CD14-positive monocyte (primary cell): ENCODE data around the gene KLHL10. TPM values are rescaled to one million over a fixed set of nuclear protein-coding genes. Genes with fewer than 3 reads are reported as not detected.
A peak's percentile ranks its signal among the peaks of the same experiment; 100 is the strongest.

Experiments
- DNase-seq, 3 donors: peaks; one replicate each; pipeline ENCODE4 v3.0.0-alpha.2; 2011 to 2022
- H2AFZ ChIP-seq: 2 replicates; pipeline ENCODE4 v1.6.0; 2012; ENCODE audit warnings: mild to moderate bottlenecking, low read depth, low read length, inconsistent platforms; ENCODE audit not compliant: insufficient read depth, poor library complexity, severe bottlenecking
- H3K27ac ChIP-seq, 2 donors: 1 replicate in 1 of 2; 2 replicates in 1 of 2; pipeline ENCODE4 v1.5.1; 2012 to 2013; ENCODE audit warnings: low read length in 2 of 2, control low read depth in 1 of 2, inconsistent platforms in 1 of 2, low read depth in 1 of 2, mild to moderate bottlenecking in 1 of 2
- H3K27me3 ChIP-seq, 2 donors: one replicate each; pipeline versions ENCODE4 v1.6.0 to v1.6.1; 2011 to 2013; ENCODE audit warnings: low read length in 2 of 2; ENCODE audit not compliant: control insufficient read depth in 2 of 2, insufficient read depth in 2 of 2
- H3K36me3 ChIP-seq, 2 donors: replicated peaks in 1 of 2; 1 replicate in 1 of 2; 2 replicates in 1 of 2; pipeline versions ENCODE4 v1.5.1 to v1.6.1; 2012 to 2013; ENCODE audit warnings: low read length in 2 of 2, control low read depth in 1 of 2, inconsistent platforms in 1 of 2, mild to moderate bottlenecking in 1 of 2; ENCODE audit not compliant: insufficient read depth in 2 of 2, control insufficient read depth in 1 of 2
- H3K4me1 ChIP-seq, 2 donors: 1 replicate in 1 of 2; 2 replicates in 1 of 2; pipeline versions ENCODE4 v1.5.1 to v1.6.1; 2012 to 2013; ENCODE audit warnings: low read length in 2 of 2, control low read depth in 1 of 2, inconsistent platforms in 1 of 2, mild to moderate bottlenecking in 1 of 2, moderate library complexity in 1 of 2; ENCODE audit not compliant: insufficient read depth in 2 of 2, control insufficient read depth in 1 of 2
- H3K4me2 ChIP-seq: replicated peaks from 2 replicates; pipeline ENCODE3; 2012; ENCODE audit warnings: low read length, moderate library complexity, mild to moderate bottlenecking; ENCODE audit not compliant: poor library complexity, severe bottlenecking; ENCODE audit errors: extremely low read depth
- H3K4me3 ChIP-seq, 3 experiments: fragments of 200-600 bp in 1 of 3; sonication (generic) in 1 of 3; replicated peaks in 1 of 3; 1 replicate in 2 of 3; 2 replicates in 1 of 3; pipeline ENCODE4 v1.5.1; 2011 to 2013; ENCODE audit warnings: low read length in 3 of 3, mild to moderate bottlenecking in 3 of 3, control low read depth in 2 of 3, low read depth in 2 of 3, inconsistent platforms in 1 of 3, moderate library complexity in 1 of 3
- H3K79me2 ChIP-seq: 2 replicates; pipeline ENCODE4 v1.6.0; 2012; ENCODE audit warnings: mild to moderate bottlenecking, control low read depth, inconsistent platforms, low read length, moderate library complexity; ENCODE audit not compliant: insufficient read depth
- H3K9ac ChIP-seq: 2 replicates; pipeline ENCODE4 v1.6.0; 2017; ENCODE audit warnings: low read length, mild to moderate bottlenecking; ENCODE audit not compliant: insufficient read depth, poor library complexity, severe bottlenecking
- H3K9me3 ChIP-seq, 2 donors: replicated peaks in 1 of 2; 1 replicate in 1 of 2; 2 replicates in 1 of 2; pipeline versions ENCODE4 v1.5.1 to v1.6.1; 2012 to 2013; ENCODE audit warnings: low read length in 2 of 2, control low read depth in 1 of 2; ENCODE audit not compliant: control insufficient read depth in 1 of 2, insufficient read depth in 1 of 2
- H4K20me1 ChIP-seq: 2 replicates; pipeline ENCODE4 v1.6.0; 2012; ENCODE audit warnings: mild to moderate bottlenecking, low read length, control low read depth, moderate library complexity; ENCODE audit not compliant: insufficient read depth
- H3K27ac Mint-ChIP-seq, 7 donors: one replicate each; pipeline ENCODE4 v1.8.0; 2020; ENCODE audit warnings: mild to moderate bottlenecking in 7 of 7, mixed read lengths in 7 of 7, moderate library complexity in 6 of 7, inconsistent platforms in 2 of 7
- H3K27me3 Mint-ChIP-seq, 3 donors: one replicate each; pipeline ENCODE4 v1.8.0; 2021 to 2022; ENCODE audit warnings: low read depth in 3 of 3, mild to moderate bottlenecking in 3 of 3, mixed read lengths in 3 of 3, moderate library complexity in 3 of 3, inconsistent platforms in 1 of 3
- H3K36me3 Mint-ChIP-seq, 2 donors: one replicate each; pipeline ENCODE4 v1.8.0; 2020; ENCODE audit warnings: mixed read lengths in 2 of 2, inconsistent platforms in 1 of 2, mild to moderate bottlenecking in 1 of 2
- H3K4me1 Mint-ChIP-seq: one replicate; pipeline ENCODE4 v1.8.0; 2020; ENCODE audit warnings: mild to moderate bottlenecking, mixed read lengths
- H3K4me3 Mint-ChIP-seq, 2 donors: one replicate each; pipeline ENCODE4 v1.8.0; 2020; ENCODE audit warnings: mild to moderate bottlenecking in 2 of 2, mixed read lengths in 2 of 2, moderate library complexity in 1 of 2
- H3K9me3 Mint-ChIP-seq, 7 donors: one replicate each; pipeline ENCODE4 v1.8.0; 2020 to 2022; ENCODE audit warnings: mixed read lengths in 7 of 7, mild to moderate bottlenecking in 6 of 7, moderate library complexity in 6 of 7, inconsistent platforms in 2 of 7
- WGBS: methylation state at CpG from one replicate; pipeline ENCODE4 v1.1.5; 2013; ENCODE audit warnings: missing lambda C conversion rate; ENCODE audit not compliant: insufficient coverage; 5-methylcytosine and 5-hydroxymethylcytosine counted together
- intact Hi-C, 2 donors: fragments of 100-400 bp; cut with micrococcal nuclease; formaldehyde crosslinking; loops; one replicate each; pipeline versions ENCODE4 v1.15.0 to v1.15.1; 2023
- polyA plus RNA-seq, 3 donors: library from polyadenylated mRNA; depleted of rRNA in 1 of 3; unstranded in 2 of 3; stranded (reverse) in 1 of 3; fragments of 300-500 nt in 2 of 3; fragments of >200 nt in 1 of 3; fragmentation: Illumina TruSeq in 2 of 3; gene quantifications; 1 replicate in 2 of 3; 2 replicates in 1 of 3; pipeline ENCODE4 v1.2.3, GENCODE V29; 2012 to 2021
- TF ChIP-seq, protein P1 (sequence below): fragments of 200-600 bp; IDR thresholded peaks from one replicate; pipeline ENCODE4 v1.8.0; 2022; ENCODE audit warnings: antibody characterized with exemption, mild to moderate bottlenecking

Gene KLHL10
- polyA plus RNA-seq, 3 donors = 0.15 TPM; not detected in 2

DNA sequence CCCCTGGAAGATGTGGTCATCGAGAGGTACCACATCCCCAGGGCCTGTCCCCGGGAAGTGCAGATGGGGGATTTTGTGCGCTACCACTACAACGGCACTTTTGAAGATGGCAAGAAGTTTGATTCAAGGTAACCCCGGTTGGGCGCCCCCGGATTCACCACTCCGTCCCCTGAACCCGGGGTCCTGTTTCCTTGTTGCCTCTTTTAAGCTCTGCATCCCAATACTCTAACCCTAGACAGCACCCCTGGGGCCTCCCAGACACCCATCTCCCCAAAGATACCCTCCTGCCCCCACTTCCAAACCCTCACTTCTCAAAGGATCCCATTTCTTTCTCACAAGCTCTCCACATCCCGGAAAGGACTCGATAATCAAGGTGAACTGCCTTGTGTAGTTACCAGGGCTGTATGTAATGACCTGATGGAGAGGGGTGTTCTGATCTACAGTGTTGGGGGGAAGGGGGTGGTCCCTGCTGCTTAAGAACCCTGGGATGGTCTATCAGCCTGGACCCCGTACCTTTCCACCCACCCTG, 24.4 kb upstream of the KLHL10 start:
- H3K4me1 ChIP-seq = peaks cover 16 to 24% of the 10 kb centered on the region in 2 donors
- no peaks in the 10 kb centered on the region for H3K9me3 ChIP-seq
- peaks cover 9 to 46% of the 10 kb centered on the region in 2 donors for H3K27me3 ChIP-seq
- no peaks in the 10 kb centered on the region for H4K20me1 ChIP-seq
- no peaks in the 10 kb centered on the region for H3K79me2 ChIP-seq
- H3K36me3 ChIP-seq = no peaks in the 10 kb centered on the region
- H3K9ac ChIP-seq = no peak overlapping the region
- TF ChIP-seq, protein P1, sequence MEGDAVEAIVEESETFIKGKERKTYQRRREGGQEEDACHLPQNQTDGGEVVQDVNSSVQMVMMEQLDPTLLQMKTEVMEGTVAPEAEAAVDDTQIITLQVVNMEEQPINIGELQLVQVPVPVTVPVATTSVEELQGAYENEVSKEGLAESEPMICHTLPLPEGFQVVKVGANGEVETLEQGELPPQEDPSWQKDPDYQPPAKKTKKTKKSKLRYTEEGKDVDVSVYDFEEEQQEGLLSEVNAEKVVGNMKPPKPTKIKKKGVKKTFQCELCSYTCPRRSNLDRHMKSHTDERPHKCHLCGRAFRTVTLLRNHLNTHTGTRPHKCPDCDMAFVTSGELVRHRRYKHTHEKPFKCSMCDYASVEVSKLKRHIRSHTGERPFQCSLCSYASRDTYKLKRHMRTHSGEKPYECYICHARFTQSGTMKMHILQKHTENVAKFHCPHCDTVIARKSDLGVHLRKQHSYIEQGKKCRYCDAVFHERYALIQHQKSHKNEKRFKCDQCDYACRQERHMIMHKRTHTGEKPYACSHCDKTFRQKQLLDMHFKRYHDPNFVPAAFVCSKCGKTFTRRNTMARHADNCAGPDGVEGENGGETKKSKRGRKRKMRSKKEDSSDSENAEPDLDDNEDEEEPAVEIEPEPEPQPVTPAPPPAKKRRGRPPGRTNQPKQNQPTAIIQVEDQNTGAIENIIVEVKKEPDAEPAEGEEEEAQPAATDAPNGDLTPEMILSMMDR = no peak
- no peak for DNase-seq
- H3K4me3 ChIP-seq = no peak overlapping the region
- H3K36me3 Mint-ChIP-seq = peaks cover 4 to 5% of the 10 kb centered on the region in 2 donors
- peak overlapping the region in 1 of 7 donors; percentile 60 for H3K27ac Mint-ChIP-seq
- peaks cover 14% of the 10 kb centered on the region for H3K4me1 Mint-ChIP-seq
- peaks cover 28 to 54% (median 41%) of the 10 kb centered on the region in 3 donors for H3K27me3 Mint-ChIP-seq
- H3K9me3 Mint-ChIP-seq = peaks cover 0 to 8% (median 2%) of the 10 kb centered on the region in 7 donors
- WGBS = 74% methylated on average over 8 of the region's 12 CpGs
- H3K27ac ChIP-seq = no peak overlapping the region
- intact Hi-C loops = no loop called here
- no peak overlapping the region for H2AFZ ChIP-seq
- no peak overlapping the region for H3K4me2 ChIP-seq
- peak overlapping the region in 1 of 2 donors; percentile 54 for H3K4me3 Mint-ChIP-seq

DNA sequence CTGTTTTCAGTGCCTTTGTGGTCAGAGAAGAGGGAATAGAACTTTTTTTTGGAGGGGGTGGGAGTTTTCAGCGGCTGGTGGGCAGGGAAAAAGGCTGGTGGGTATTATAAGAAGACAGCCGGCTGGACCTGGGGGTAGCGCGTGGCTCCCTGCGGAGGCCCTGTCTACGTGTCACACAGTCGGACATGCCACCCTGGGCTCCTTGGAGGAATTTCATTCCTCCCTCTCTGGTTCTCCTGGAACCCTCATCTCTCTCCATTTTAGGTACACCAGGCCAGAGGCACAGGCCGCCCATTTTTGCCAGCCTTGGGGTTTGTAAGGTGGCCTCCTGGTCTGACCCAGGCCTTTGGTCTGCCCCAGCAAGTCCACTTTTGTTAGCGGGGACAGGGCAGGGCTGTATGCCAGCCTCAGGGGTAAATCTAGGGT, 23.9 kb upstream of the KLHL10 start:
- Mint-ChIP-seq H3K27ac (peak overlapping the region in 1 of 7 donors; percentile 60), H3K27me3 (peaks cover 28 to 52% (median 40%) of the 10 kb centered on the region in 3 donors), H3K4me1 (peaks cover 14% of the 10 kb centered on the region), H3K9me3 (peaks cover 0 to 8% (median 2%) of the 10 kb centered on the region in 7 donors), H3K36me3 (peaks cover 4 to 5% of the 10 kb centered on the region in 2 donors), H3K4me3 (no peak overlapping the region)
- no peak for DNase-seq
- intact Hi-C loops = no loop called here
- Histone ChIP-seq H3K9ac (no peak overlapping the region), H3K4me3 (no peak overlapping the region), H2AFZ (no peak overlapping the region), H3K4me2 (no peak overlapping the region), H3K79me2 (no peaks in the 10 kb centered on the region), H3K9me3 (no peaks in the 10 kb centered on the region), H4K20me1 (no peaks in the 10 kb centered on the region), H3K27me3 (peaks cover 9 to 45% of the 10 kb centered on the region in 2 donors), H3K4me1 (peaks cover 16 to 24% of the 10 kb centered on the region in 2 donors), H3K27ac (no peak overlapping the region), H3K36me3 (no peaks in the 10 kb centered on the region)
- 92% methylated on average over 2 of the region's 9 CpGs for WGBS
- TF ChIP-seq, protein P1 = no peak
